Measurements from ENCODE around the gene CLBA1. TPM values are rescaled to one million over a fixed set of nuclear protein-coding genes. Genes with fewer than 3 reads are reported as not detected.

The CLBA1 gene
- total RNA-seq, 5 donors from 2014 or later (not counting 1 experiment from before 2014, with no cell fraction given): 1.2 to 3.4 (median 2.7) TPM

DNA sequence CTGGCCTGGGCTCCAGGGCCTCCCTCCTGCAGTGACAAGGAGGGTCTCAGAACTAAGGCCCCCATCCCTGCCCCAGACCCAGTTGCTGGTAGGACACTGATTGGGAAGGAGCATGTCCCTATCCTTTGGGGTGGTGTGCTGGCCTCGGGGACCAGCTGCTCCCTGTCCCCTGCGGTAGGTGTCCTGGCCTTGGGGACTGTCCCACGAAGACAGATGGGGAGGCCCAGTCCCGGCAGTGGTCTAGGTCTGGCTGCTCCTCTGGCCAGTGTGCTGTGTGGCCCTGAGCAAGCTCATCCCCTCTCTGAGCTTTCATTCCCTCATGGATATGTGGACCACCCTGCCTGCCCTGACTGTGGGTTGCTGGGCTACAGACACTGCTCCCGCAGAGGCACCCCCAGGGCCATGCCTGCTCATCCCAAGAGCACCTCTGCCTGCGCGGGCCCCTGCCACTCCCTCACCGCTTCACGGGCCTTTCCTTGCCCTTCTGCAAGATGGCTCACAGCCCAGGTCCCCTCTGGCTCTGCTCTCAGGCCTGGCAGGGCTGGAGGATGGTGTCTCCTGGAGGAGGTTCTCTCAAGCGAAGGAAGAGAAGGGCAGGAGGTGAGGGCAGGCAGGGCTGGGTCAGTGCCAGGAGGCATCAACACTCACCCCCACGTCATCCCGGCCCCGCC, 19.9 kb upstream of the CLBA1 start:
- Mint-ChIP-seq H3K4me3 (no peak overlapping the region), H3K27me3 (peaks cover 6 to 27% of the 10 kb centered on the region in 2 donors), H3K27ac (no peak overlapping the region), H3K36me3 (no peaks in the 10 kb centered on the region), H3K9me3 (no peaks in the 10 kb centered on the region), H3K4me1 (peaks cover 0 to 3% (median 0%) of the 10 kb centered on the region in 3 donors)
- ChIA-PET CTCF (no interaction called here), POLR2A (no interaction called here)
- Histone ChIP-seq H3K9me3 (no peaks in the 10 kb centered on the region), H3K4me3 (ENCODE audit: control insufficient read depth in 1 of 2, extremely low read depth in 1 of 2, low read length in 1 of 2) (no peak overlapping the region), H3K27me3 (replicated peaks in 1 of 2; ENCODE audit: control insufficient read depth in 2 of 2, extremely low read depth in 1 of 2, insufficient read depth in 2 of 2, low read length in 1 of 2) (peaks cover 0 to 56% of the 10 kb centered on the region in 2 experiments), H3K27ac (ENCODE audit: low read length) (no peak overlapping the region), H3K4me1 (ENCODE audit: control insufficient read depth in 1 of 2, extremely low read depth in 1 of 2, insufficient read depth in 2 of 2, low read length in 2 of 2) (peaks cover 0 to 8% of the 10 kb centered on the region in 2 experiments), H3K36me3 (ENCODE audit: control insufficient read depth in 2 of 2, extremely low read depth in 1 of 2, insufficient read depth in 1 of 2, low read length in 1 of 2) (no peaks in the 10 kb centered on the region)
- ATAC-seq (replicated peaks in 1 of 4) (no peak), DNase-seq (no peak)
- 92% methylated on average over 12 of the region's 13 CpGs for WGBS (ENCODE audit: insufficient coverage)

DNA sequence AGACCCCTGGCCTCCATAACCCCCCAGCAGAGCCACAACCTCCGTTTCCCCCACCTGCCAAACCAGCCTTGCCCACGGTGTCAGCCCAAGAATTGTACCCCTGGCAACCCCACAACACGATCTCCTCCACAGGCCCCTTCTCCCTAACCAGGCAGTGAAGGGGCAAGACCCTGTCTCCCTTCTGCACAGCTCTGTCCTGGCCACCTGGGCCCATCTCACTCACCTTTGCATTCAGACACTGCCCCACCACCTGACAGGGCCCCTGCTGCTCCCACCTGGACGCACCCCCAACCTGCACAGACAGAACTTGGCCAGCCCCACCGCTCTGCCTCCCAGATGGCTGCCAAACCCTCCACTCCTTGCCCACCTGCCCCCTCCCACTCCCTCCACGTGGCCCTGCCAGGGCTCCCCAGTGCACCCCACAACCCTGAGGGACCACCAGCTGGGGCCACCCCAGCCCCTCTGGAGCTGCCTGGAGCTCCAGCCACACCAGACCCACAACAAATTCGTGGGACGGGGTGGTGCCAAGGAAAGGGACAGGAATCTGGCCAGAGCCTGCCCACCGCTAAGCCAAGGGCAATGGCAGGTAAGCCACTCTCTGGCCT, 19.2 kb upstream of the CLBA1 start:
- peaks cover 0 to 8% of the 10 kb centered on the region in 2 experiments for H3K4me1 ChIP-seq (ENCODE audit: control insufficient read depth in 1 of 2, extremely low read depth in 1 of 2, insufficient read depth in 2 of 2, low read length in 2 of 2)
- Mint-ChIP-seq H3K27me3 (peaks cover 6 to 27% of the 10 kb centered on the region in 2 donors), H3K27ac (no peak overlapping the region), H3K9me3 (no peaks in the 10 kb centered on the region), H3K4me3 (no peak overlapping the region), H3K4me1 (peaks cover 0 to 3% (median 0%) of the 10 kb centered on the region in 3 donors), H3K36me3 (no peaks in the 10 kb centered on the region)
- no peaks in the 10 kb centered on the region for H3K36me3 ChIP-seq (ENCODE audit: control insufficient read depth in 2 of 2, extremely low read depth in 1 of 2, insufficient read depth in 1 of 2, low read length in 1 of 2)
- H3K4me3 ChIP-seq (ENCODE audit: control insufficient read depth in 1 of 2, extremely low read depth in 1 of 2, low read length in 1 of 2): no peak overlapping the region
- H3K9me3 ChIP-seq: no peaks in the 10 kb centered on the region
- ATAC-seq (replicated peaks in 1 of 4): no peak
- WGBS (ENCODE audit: insufficient coverage): 82% methylated on average over 7 of the region's 9 CpGs
- POLR2A ChIA-PET: no interaction called here
- CTCF ChIA-PET: no interaction called here
- DNase-seq: no peak
- H3K27ac ChIP-seq (ENCODE audit: low read length): no peak overlapping the region
- H3K27me3 ChIP-seq (replicated peaks in 1 of 2; ENCODE audit: control insufficient read depth in 2 of 2, extremely low read depth in 1 of 2, insufficient read depth in 2 of 2, low read length in 1 of 2): peaks cover 0 to 60% of the 10 kb centered on the region in 2 experiments

DNA sequence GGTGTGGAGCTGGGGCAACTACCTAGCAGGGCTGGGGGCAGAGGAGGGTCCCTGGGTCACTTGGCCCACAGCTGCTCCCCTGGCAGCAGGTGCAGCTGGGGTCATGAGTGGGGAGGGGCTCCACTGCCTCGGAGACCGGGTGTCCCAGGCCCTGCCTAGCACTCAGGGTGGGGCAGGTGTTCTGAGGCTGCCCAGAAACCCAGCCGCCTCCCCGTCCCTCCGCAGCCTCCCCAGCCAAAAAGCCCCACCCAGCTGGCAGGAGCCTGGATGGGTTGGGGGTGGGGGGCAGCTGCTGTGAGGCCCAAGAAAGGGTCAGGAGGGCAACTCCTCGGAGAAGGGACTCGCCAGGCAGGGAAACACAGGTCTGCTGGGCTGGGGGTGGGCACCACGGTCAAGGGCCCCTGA, 18.6 kb upstream of the CLBA1 start:
- ATAC-seq (replicated peaks in 1 of 4) (no peak), DNase-seq (no peak)
- no peak overlapping the region for H3K27ac ChIP-seq (ENCODE audit: low read length)
- H3K36me3 ChIP-seq (ENCODE audit: control insufficient read depth in 2 of 2, extremely low read depth in 1 of 2, insufficient read depth in 1 of 2, low read length in 1 of 2): no peaks in the 10 kb centered on the region
- ChIA-PET CTCF (no interaction called here), POLR2A (no interaction called here)
- Mint-ChIP-seq H3K4me3 (no peak overlapping the region), H3K9me3 (no peaks in the 10 kb centered on the region), H3K27ac (no peak overlapping the region), H3K4me1 (peaks cover 0 to 3% (median 0%) of the 10 kb centered on the region in 3 donors), H3K27me3 (peaks cover 6 to 27% of the 10 kb centered on the region in 2 donors), H3K36me3 (no peaks in the 10 kb centered on the region)
- no peak overlapping the region for H3K4me3 ChIP-seq (ENCODE audit: control insufficient read depth in 1 of 2, extremely low read depth in 1 of 2, low read length in 1 of 2)
- peaks cover 0 to 57% of the 10 kb centered on the region in 2 experiments for H3K27me3 ChIP-seq (replicated peaks in 1 of 2; ENCODE audit: control insufficient read depth in 2 of 2, extremely low read depth in 1 of 2, insufficient read depth in 2 of 2, low read length in 1 of 2)
- H3K4me1 ChIP-seq (ENCODE audit: control insufficient read depth in 1 of 2, extremely low read depth in 1 of 2, insufficient read depth in 2 of 2, low read length in 2 of 2): peaks cover 0 to 8% of the 10 kb centered on the region in 2 experiments
- no peaks in the 10 kb centered on the region for H3K9me3 ChIP-seq
- WGBS (ENCODE audit: insufficient coverage): 50% methylated on average over 2 of the region's 8 CpGs

DNA sequence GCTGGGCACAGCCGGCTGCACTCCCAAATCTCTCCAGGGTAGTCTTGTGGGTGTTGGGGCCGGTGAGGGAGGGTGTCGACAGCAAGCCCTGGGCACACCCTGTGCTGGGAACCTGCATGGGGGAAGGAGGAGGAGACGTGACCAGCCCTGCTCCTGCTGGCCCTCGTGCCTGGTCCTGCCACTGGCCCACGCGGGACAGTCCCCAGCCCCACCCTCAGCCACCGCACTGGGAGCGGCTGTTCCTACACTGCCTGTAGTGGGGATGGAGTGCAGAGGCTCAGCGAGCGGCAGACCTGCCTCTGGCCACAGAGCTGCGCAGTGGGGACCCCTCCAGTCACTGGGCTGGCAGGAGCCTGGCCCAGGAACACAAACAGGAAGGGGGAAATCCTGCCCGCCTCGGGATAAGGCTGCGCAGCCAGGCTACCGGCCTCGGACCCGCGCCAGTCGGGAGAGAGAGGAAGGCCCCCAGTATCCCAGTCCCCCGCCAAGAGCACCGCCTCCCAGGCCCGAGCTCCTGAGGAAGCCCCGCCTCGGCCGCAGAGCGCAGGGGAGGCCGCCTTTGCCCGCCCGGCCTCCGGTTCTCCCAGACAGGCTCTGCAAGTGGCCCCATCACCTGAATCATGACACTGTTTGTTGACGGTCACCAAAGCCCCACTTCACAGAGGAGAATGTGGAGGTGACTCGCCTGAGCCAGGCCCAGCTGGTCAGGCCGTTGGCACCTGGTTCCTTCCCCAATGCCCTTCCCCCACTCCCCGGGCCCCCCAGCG, 18.0 kb upstream of the CLBA1 start:
- Mint-ChIP-seq H3K9me3 (no peaks in the 10 kb centered on the region), H3K27me3 (peaks cover 6 to 27% of the 10 kb centered on the region in 2 donors), H3K4me1 (peaks cover 0 to 3% (median 0%) of the 10 kb centered on the region in 3 donors), H3K27ac (no peak overlapping the region), H3K36me3 (no peaks in the 10 kb centered on the region), H3K4me3 (no peak overlapping the region)
- 7% methylated on average over 23 of the region's 36 CpGs for WGBS (ENCODE audit: insufficient coverage)
- no peak overlapping the region for H3K27ac ChIP-seq (ENCODE audit: low read length)
- H3K9me3 ChIP-seq: no peaks in the 10 kb centered on the region
- ChIA-PET CTCF (no interaction called here), POLR2A (no interaction called here)
- no peaks in the 10 kb centered on the region for H3K36me3 ChIP-seq (ENCODE audit: control insufficient read depth in 2 of 2, extremely low read depth in 1 of 2, insufficient read depth in 1 of 2, low read length in 1 of 2)
- H3K27me3 ChIP-seq (replicated peaks in 1 of 2; ENCODE audit: control insufficient read depth in 2 of 2, extremely low read depth in 1 of 2, insufficient read depth in 2 of 2, low read length in 1 of 2): peaks cover 0 to 60% of the 10 kb centered on the region in 2 experiments
- ATAC-seq (replicated peaks in 1 of 4) (no peak), DNase-seq (no peak)
- peaks cover 0 to 8% of the 10 kb centered on the region in 2 experiments for H3K4me1 ChIP-seq (ENCODE audit: control insufficient read depth in 1 of 2, extremely low read depth in 1 of 2, insufficient read depth in 2 of 2, low read length in 2 of 2)
- H3K4me3 ChIP-seq (ENCODE audit: control insufficient read depth in 1 of 2, extremely low read depth in 1 of 2, low read length in 1 of 2): no peak overlapping the region

GRCh38 chr14:104968153-104968527, 17.4 kb upstream of the CLBA1 start:
- POLR2A ChIA-PET: no interaction called here
- Mint-ChIP-seq H3K27me3 (peaks cover 6 to 27% of the 10 kb centered on the region in 2 donors), H3K36me3 (no peaks in the 10 kb centered on the region), H3K4me1 (peaks cover 0 to 3% (median 0%) of the 10 kb centered on the region in 3 donors), H3K27ac (no peak overlapping the region), H3K9me3 (no peaks in the 10 kb centered on the region), H3K4me3 (no peak overlapping the region)
- Histone ChIP-seq H3K27me3 (replicated peaks in 1 of 2; ENCODE audit: control insufficient read depth in 2 of 2, extremely low read depth in 1 of 2, insufficient read depth in 2 of 2, low read length in 1 of 2) (peaks cover 0 to 64% of the 10 kb centered on the region in 2 experiments), H3K9me3 (no peaks in the 10 kb centered on the region), H3K4me1 (ENCODE audit: control insufficient read depth in 1 of 2, extremely low read depth in 1 of 2, insufficient read depth in 2 of 2, low read length in 2 of 2) (peaks cover 0 to 8% of the 10 kb centered on the region in 2 experiments), H3K36me3 (ENCODE audit: control insufficient read depth in 2 of 2, extremely low read depth in 1 of 2, insufficient read depth in 1 of 2, low read length in 1 of 2) (no peaks in the 10 kb centered on the region), H3K4me3 (ENCODE audit: control insufficient read depth in 1 of 2, extremely low read depth in 1 of 2, low read length in 1 of 2) (no peak overlapping the region), H3K27ac (ENCODE audit: low read length) (no peak overlapping the region)
- ATAC-seq (replicated peaks in 1 of 4): no peak
- DNase-seq: no peak
- CTCF ChIA-PET: no interaction called here
- WGBS (ENCODE audit: insufficient coverage): 36% methylated on average over 3 of the region's 12 CpGs

GRCh38 chr14:104968541-104969401, 16.8 kb upstream of the CLBA1 start:
- Histone ChIP-seq H3K27me3 (replicated peaks in 1 of 2; ENCODE audit: control insufficient read depth in 2 of 2, extremely low read depth in 1 of 2, insufficient read depth in 2 of 2, low read length in 1 of 2) (peaks cover 0 to 64% of the 10 kb centered on the region in 2 experiments), H3K9me3 (no peaks in the 10 kb centered on the region), H3K27ac (ENCODE audit: low read length) (no peak overlapping the region), H3K4me1 (ENCODE audit: control insufficient read depth in 1 of 2, extremely low read depth in 1 of 2, insufficient read depth in 2 of 2, low read length in 2 of 2) (peaks cover 0 to 8% of the 10 kb centered on the region in 2 experiments), H3K4me3 (ENCODE audit: control insufficient read depth in 1 of 2, extremely low read depth in 1 of 2, low read length in 1 of 2) (no peak overlapping the region), H3K36me3 (ENCODE audit: control insufficient read depth in 2 of 2, extremely low read depth in 1 of 2, insufficient read depth in 1 of 2, low read length in 1 of 2) (no peaks in the 10 kb centered on the region)
- H3K4me3 Mint-ChIP-seq: no peak overlapping the region
- peaks cover 0 to 3% (median 0%) of the 10 kb centered on the region in 3 donors for H3K4me1 Mint-ChIP-seq
- H3K27ac Mint-ChIP-seq: no peak overlapping the region
- H3K36me3 Mint-ChIP-seq: no peaks in the 10 kb centered on the region
- ChIA-PET POLR2A (no interaction called here), CTCF (no interaction called here)
- DNase-seq (no peak), ATAC-seq (replicated peaks in 1 of 4) (no peak)
- WGBS (ENCODE audit: insufficient coverage): 81% methylated on average over 19 of the region's 21 CpGs
- H3K27me3 Mint-ChIP-seq: peaks cover 6 to 27% of the 10 kb centered on the region in 2 donors
- H3K9me3 Mint-ChIP-seq: no peaks in the 10 kb centered on the region
